Measurements from ENCODE around the gene PLEK. TPM values are rescaled to one million over a fixed set of nuclear protein-coding genes. Genes with fewer than 3 reads are reported as not detected.

Gene PLEK
- total RNA-seq, 1 experiment from 2014 or later, result not detected

- DNase-seq (ENCODE audit: extremely low read depth, low read depth), result no peak
Observed at GRCh38 chr2:68413466-68413865, 48.4 kb downstream of the PLEK start.

GRCh38 chr2:68414452-68414851, 49.4 kb downstream of the PLEK start:
- no peak for DNase-seq (ENCODE audit: extremely low read depth, low read depth)

- DNase-seq (ENCODE audit: extremely low read depth, low read depth), result no peak
Observed at GRCh38 chr2:68414876-68415275, 49.8 kb downstream of the PLEK start.

- no peak for DNase-seq (ENCODE audit: extremely low read depth, low read depth)
Observed at GRCh38 chr2:68415521-68415920, 50.4 kb downstream of the PLEK start.

GRCh38 chr2:68416081-68416675, 51.1 kb downstream of the PLEK start:
- no peak for DNase-seq (ENCODE audit: extremely low read depth, low read depth)

GRCh38 chr2:68417926-68418325, 52.8 kb downstream of the PLEK start:
- DNase-seq (ENCODE audit: extremely low read depth, low read depth), result no peak

- DNase-seq (ENCODE audit: extremely low read depth, low read depth), result no peak
Observed at GRCh38 chr2:68418419-68418818, 53.3 kb downstream of the PLEK start.

GRCh38 chr2:68418855-68419254, 53.8 kb downstream of the PLEK start:
- no peak for DNase-seq (ENCODE audit: extremely low read depth, low read depth)

- DNase-seq (ENCODE audit: extremely low read depth, low read depth), result peak; percentile 53
Observed at GRCh38 chr2:68420254-68420910, 55.3 kb downstream of the PLEK start.

- no peak for DNase-seq (ENCODE audit: extremely low read depth, low read depth)
Observed at GRCh38 chr2:68423966-68424650, 59.0 kb downstream of the PLEK start.

- DNase-seq (ENCODE audit: extremely low read depth, low read depth), result no peak
Observed at GRCh38 chr2:68425503-68425902, 60.4 kb downstream of the PLEK start.

GRCh38 chr2:68426446-68426845, 61.4 kb downstream of the PLEK start:
- no peak for DNase-seq (ENCODE audit: extremely low read depth, low read depth)

GRCh38 chr2:68426848-68427579, 61.9 kb downstream of the PLEK start:
- no peak for DNase-seq (ENCODE audit: extremely low read depth, low read depth)

- DNase-seq (ENCODE audit: extremely low read depth, low read depth), result no peak
Observed at GRCh38 chr2:68428126-68428525, 63.0 kb downstream of the PLEK start.

GRCh38 chr2:68428746-68429145, 63.7 kb downstream of the PLEK start:
- DNase-seq (ENCODE audit: extremely low read depth, low read depth), result no peak

GRCh38 chr2:68429311-68429826, 64.3 kb downstream of the PLEK start:
- DNase-seq (ENCODE audit: extremely low read depth, low read depth), result peak; percentile 16

GRCh38 chr2:68431316-68431972, 66.4 kb downstream of the PLEK start:
- DNase-seq (ENCODE audit: extremely low read depth, low read depth), result no peak

- no peak for DNase-seq (ENCODE audit: extremely low read depth, low read depth)
Observed at GRCh38 chr2:68432696-68433658, 67.9 kb downstream of the PLEK start.

GRCh38 chr2:68434981-68435380, 69.9 kb downstream of the PLEK start:
- DNase-seq (ENCODE audit: extremely low read depth, low read depth), result no peak

All from NCI-H460 (cell line).